Astrocyte (in vitro differentiated cells and primary cell): ENCODE results near the gene PCMT1.

Experiments
- CTCF ChIP-seq: IDR thresholded peaks from 2 replicates; pipeline ENCODE4 v1.5.1; 2011; ENCODE audit warnings: low read depth, mild to moderate bottlenecking, inconsistent platforms, low read length, moderate library complexity; ENCODE audit not compliant: insufficient read depth
- EZH2 ChIP-seq: IDR thresholded peaks from 2 replicates; pipeline ENCODE4 v1.6.1; 2012; ENCODE audit warnings: mild to moderate bottlenecking, low read length, inconsistent platforms; ENCODE audit not compliant: insufficient read depth

GRCh38 chr6:149852180-149852579 is 102.6 kb downstream of the PCMT1 start:
- TF ChIP-seq CTCF: no peak
- TF ChIP-seq EZH2: no peak
